SK-N-SH (cell line): ENCODE measurements around the gene SORBS1. TPM values are rescaled to one million over a fixed set of nuclear protein-coding genes. Genes with fewer than 3 reads are reported as not detected.

ENCODE experiments used
- CTCF ChIA-PET: fragments of 300-600, 350-600 bp; formaldehyde crosslinking; extraction: SDS; loops from one replicate; lab custom pipeline; 2021; lab: Yijun Ruan, JAX
- POLR2A ChIA-PET: fragments of 350-600 bp; sonication (Branson Sonifier 250); formaldehyde crosslinking; extraction: SDS; loops from one replicate; lab custom pipeline; 2020; ENCODE audit warnings: antibody characterized with exemption, inconsistent platforms; lab: Yijun Ruan, JAX
- DNase-seq: peaks from one replicate; pipeline ENCODE4 v3.0.0; 2012
- H2AFZ ChIP-seq: fragments of 200-600 bp; sonication (generic); 2 replicates; pipeline ENCODE4 v1.8.1; 2016; ENCODE audit warnings: antibody characterized with exemption, mild to moderate bottlenecking, low read depth
- H3F3A ChIP-seq: fragments of 200-600 bp; sonication (generic); replicated peaks from 2 replicates; pipeline ENCODE3; 2016; ENCODE audit warnings: antibody characterized with exemption, mild to moderate bottlenecking; ENCODE audit not compliant: insufficient read depth
- H3K27ac ChIP-seq, 2 experiments: fragments of 200-500 bp in 1 of 2; fragments of 200-600 bp in 1 of 2; sonication (Bioruptor generic) in 1 of 2; sonication (generic), shearing (Covaris generic) in 1 of 2; 2 replicates each; pipeline versions ENCODE4 v1.5.1 to v1.6.1; 2014 to 2016; ENCODE audit warnings: low read depth in 2 of 2, inconsistent platforms in 1 of 2, low read length in 1 of 2, mild to moderate bottlenecking in 1 of 2, mixed read lengths in 1 of 2
- H3K27me3 ChIP-seq: fragments of 200-600 bp; sonication (generic), shearing (Covaris generic); 2 replicates; pipeline ENCODE4 v1.6.1; 2016; ENCODE audit warnings: mixed run types; ENCODE audit not compliant: insufficient read depth
- H3K36me3 ChIP-seq, 2 experiments: fragments of 200-500 bp in 1 of 2; fragments of 200-600 bp in 1 of 2; sonication (Bioruptor generic) in 1 of 2; sonication (generic) in 1 of 2; replicated peaks in 1 of 2; 2 replicates each; pipeline versions ENCODE3 to v1.5.1; 2014 to 2016; ENCODE audit warnings: low read length in 1 of 2, mild to moderate bottlenecking in 1 of 2; ENCODE audit not compliant: insufficient read depth in 2 of 2, control insufficient read depth in 1 of 2
- H3K4me1 ChIP-seq, 2 experiments: fragments of 200-500 bp in 1 of 2; fragments of 200-600 bp in 1 of 2; sonication (Bioruptor generic) in 1 of 2; sonication (generic), shearing (Covaris generic) in 1 of 2; 2 replicates each; pipeline versions ENCODE4 v1.5.1 to v1.6.1; 2014 to 2016; ENCODE audit warnings: low read depth in 1 of 2, low read length in 1 of 2, mixed run types in 1 of 2; ENCODE audit not compliant: insufficient read depth in 2 of 2, control insufficient read depth in 1 of 2
- H3K4me2 ChIP-seq: fragments of 200-600 bp; sonication (generic), shearing (Covaris generic); 2 replicates; pipeline ENCODE4 v1.6.1; 2017; ENCODE audit warnings: mixed run types
- H3K4me3 ChIP-seq, 2 experiments: fragments of 200-500 bp in 1 of 2; fragments of 200-600 bp in 1 of 2; sonication (Bioruptor generic) in 1 of 2; sonication (generic), shearing (Covaris generic) in 1 of 2; 2 replicates each; pipeline versions ENCODE4 v1.5.1 to v1.8.1; 2014 to 2016; ENCODE audit warnings: low read depth in 2 of 2, inconsistent platforms in 1 of 2, low read length in 1 of 2, mild to moderate bottlenecking in 1 of 2, mixed read lengths in 1 of 2, moderate library complexity in 1 of 2
- H3K79me2 ChIP-seq: fragments of 200-600 bp; sonication (generic); 2 replicates; pipeline ENCODE4 v1.8.1; 2017; ENCODE audit warnings: mild to moderate bottlenecking; ENCODE audit not compliant: insufficient read depth
- H3K9ac ChIP-seq: fragments of 200-600 bp; sonication (generic); 2 replicates; pipeline ENCODE4 v1.6.1; 2017; ENCODE audit warnings: mixed run types
- H3K9me2 ChIP-seq: fragments of 200-600 bp; sonication (generic); 2 replicates; pipeline ENCODE4 v1.6.1; 2017; ENCODE audit warnings: mixed run types
- H3K9me3 ChIP-seq: fragments of 200-600 bp; sonication (generic); 2 replicates; pipeline ENCODE4 v1.6.1; 2017; ENCODE audit warnings: mixed run types, mild to moderate bottlenecking, moderate library complexity
- H4K20me1 ChIP-seq: fragments of 200-600 bp; sonication (generic); 2 replicates; pipeline ENCODE4 v1.6.1; 2017; ENCODE audit warnings: mild to moderate bottlenecking, mixed run types; ENCODE audit not compliant: insufficient read depth
- CTCF ChIP-seq: fragments of 200-600 bp; sonication (generic); IDR thresholded peaks from 2 replicates; pipeline ENCODE4 v1.6.1; 2017; ENCODE audit warnings: antibody characterized with exemption, mild to moderate bottlenecking, moderate library complexity
- EP300 ChIP-seq, 2 experiments: IDR thresholded peaks; 2 replicates each; pipeline versions ENCODE4 v1.4.0 to v1.6.1; 2012; ENCODE audit warnings: borderline replicate concordance in 1 of 2, low read depth in 1 of 2, low read length in 1 of 2
- FOSL2 ChIP-seq: IDR thresholded peaks from 2 replicates; pipeline ENCODE4 v1.4.0; 2012; ENCODE audit warnings: low read depth, mild to moderate bottlenecking, moderate library complexity, borderline replicate concordance
- FOXM1 ChIP-seq: IDR thresholded peaks from 2 replicates; pipeline ENCODE4 v1.4.0; 2012; ENCODE audit warnings: low read depth, mild to moderate bottlenecking
- JUND ChIP-seq: IDR thresholded peaks from 2 replicates; pipeline ENCODE4 v1.4.0; 2012
- MAX ChIP-seq: IDR thresholded peaks from 2 replicates; pipeline ENCODE4 v1.4.0; 2012; ENCODE audit warnings: low read depth
- MEF2A ChIP-seq: IDR thresholded peaks from 2 replicates; pipeline ENCODE4 v1.4.0; 2012; ENCODE audit warnings: low read depth, borderline replicate concordance
- MXI1 ChIP-seq: IDR thresholded peaks from 2 replicates; pipeline ENCODE4 v1.6.1; 2012; ENCODE audit warnings: mild to moderate bottlenecking, low read depth, low read length, improper control_type of control experiment
- NFIC ChIP-seq: IDR thresholded peaks from 2 replicates; pipeline ENCODE4 v1.4.0; 2012; ENCODE audit warnings: borderline replicate concordance
- NRF1 ChIP-seq: IDR thresholded peaks from 2 replicates; pipeline ENCODE4 v1.6.1; 2012; ENCODE audit warnings: low read depth, mild to moderate bottlenecking, low read length
- PBX3 ChIP-seq: IDR thresholded peaks from 2 replicates; pipeline ENCODE4; 2012
- RFX5 ChIP-seq: IDR thresholded peaks from 2 replicates; pipeline ENCODE4 v1.6.1; 2012; ENCODE audit warnings: mild to moderate bottlenecking, improper control_type of control experiment, low read length
- RXRA ChIP-seq: IDR thresholded peaks from 2 replicates; pipeline ENCODE4 v1.4.0; 2012; ENCODE audit warnings: low read depth, mild to moderate bottlenecking, borderline replicate concordance
- SMC3 ChIP-seq: IDR thresholded peaks from 2 replicates; pipeline ENCODE4 v1.6.1; 2012; ENCODE audit warnings: low read depth, low read length, improper control_type of control experiment
- TAF1 ChIP-seq: IDR thresholded peaks from 2 replicates; pipeline ENCODE4 v1.6.1; 2012; ENCODE audit warnings: low read depth, mild to moderate bottlenecking, low read length, moderate library complexity, borderline replicate concordance
- ZBTB33 ChIP-seq: IDR thresholded peaks from 2 replicates; pipeline ENCODE4 v1.4.0; 2012; ENCODE audit warnings: low read depth, borderline replicate concordance
- WGBS: methylation state at CpG from one replicate; pipeline ENCODE4 v1.1.6; 2017; ENCODE audit warnings: low lambda C conversion rate; 5-methylcytosine and 5-hydroxymethylcytosine counted together
- polyA plus RNA-seq, 3 experiments: library from polyadenylated mRNA; depleted of rRNA; stranded (reverse); fragments of >200 nt; gene quantifications; 2 replicates each; pipeline ENCODE4 v1.2.3, GENCODE V29; 2012

Gene SORBS1
- polyA plus RNA-seq, 1 of the 3 experiments (the other 2 are of a cell fraction): 0.36 TPM

- TF ChIP-seq RXRA: no peak
- TF ChIP-seq RFX5: no peak
- no peak for TF ChIP-seq NFIC
- no peak for TF ChIP-seq MEF2A
- no peak for TF ChIP-seq MAX
- no peak for TF ChIP-seq MXI1
- TF ChIP-seq EP300 (IDR thresholded peaks at IDR 0.05; ENCODE audit: borderline replicate concordance in 1 of 2, low read depth in 1 of 2, low read length in 1 of 2): no peak
- no peak for TF ChIP-seq TAF1
- no peak for TF ChIP-seq NRF1
Observed at GRCh38 chr10:95303950-95304349, 257.2 kb downstream of the SORBS1 start (continued).

GRCh38 chr10:95303535-95303934, 257.6 kb downstream of the SORBS1 start:
- Histone ChIP-seq H3K4me3 (no peak overlapping the region), H3K4me1 (peaks cover 0 to 6% of the 10 kb centered on the region in 2 experiments; a peak in 1 of 4 replicates), H3K27ac (no peak overlapping the region), H3K36me3 (no peaks in the 10 kb centered on the region), H3K9ac (no peak overlapping the region), H2AFZ (peak overlapping the region; percentile 33), H3K9me3 (no peaks in the 10 kb centered on the region), H4K20me1 (no peaks in the 10 kb centered on the region), H3K4me2 (no peak overlapping the region), H3K27me3 (no peaks in the 10 kb centered on the region), H3K79me2 (no peaks in the 10 kb centered on the region), H3K9me2 (no peaks in the 10 kb centered on the region), H3F3A (peaks cover 15% of the 10 kb centered on the region)
- POLR2A ChIA-PET: no interaction called here
- CTCF ChIA-PET: interaction anchor here (1.1 to 1.5 kb wide), 2 partner anchors 10 to 57 kb away, joined by 4 to 8 read pairs; no protein-coding TSS in a partner anchor
- TF ChIP-seq NFIC (peak; percentile 14; the same call in 1 of the 2 replicates), ZBTB33 (no peak), CTCF (no peak), SMC3 (no peak), JUND (peak; percentile 12; the same call in 1 of the 2 replicates), FOXM1 (no peak), FOSL2 (peak; percentile 49; the same call in 1 of the 2 replicates), PBX3 (no peak)
- no peak for DNase-seq
- WGBS: 75% methylated on average over 8 of the region's 8 CpGs
